Upper lobe of right lung (tissue), 1 donor: ENCODE measurements around the gene CST4. TPM values are rescaled to one million over a fixed set of nuclear protein-coding genes. Genes with fewer than 3 reads are reported as not detected.
"Not testable (repeated sequence)": the region's sequence is repeated elsewhere in the genome, so short reads cannot be mapped to it uniquely, and the experiment has no call there.

Source experiments
- ATAC-seq: fragments of 200-7000 bp; cut with Tn5 transposase; one replicate; pipeline ENCODE4 v1.9.1; 2020; ENCODE audit warnings: mild to moderate bottlenecking, moderate library complexity
- DNase-seq: peaks from one replicate; pipeline ENCODE4 v3.0.0-alpha.2; 2020
- H3K27ac ChIP-seq: fragments of 200-600 bp; one replicate; pipeline ENCODE4 v1.8.0; 2022
- H3K27me3 ChIP-seq: fragments of 200-600 bp; one replicate; pipeline ENCODE4 v1.8.0; 2022; ENCODE audit warnings: mild to moderate bottlenecking
- H3K36me3 ChIP-seq: fragments of 200-600 bp; one replicate; pipeline ENCODE4 v1.8.0; 2022
- H3K4me1 ChIP-seq: fragments of 200-600 bp; one replicate; pipeline ENCODE4 v1.8.0; 2022
- H3K4me3 ChIP-seq: fragments of 200-600 bp; one replicate; pipeline ENCODE4 v1.8.0; 2022; ENCODE audit warnings: mild to moderate bottlenecking
- H3K9me3 ChIP-seq: fragments of 200-600 bp; one replicate; pipeline ENCODE4 v1.8.0; 2022
- intact Hi-C: fragments of 100-400 bp; cut with DNase I; formaldehyde crosslinking; loops from one replicate; pipeline ENCODE4 v1.11.0; 2022
- total RNA-seq: library from RNA; stranded (reverse); fragmentation: NEBNext Ultra II Directional; extraction: Animal tissue kit (Norgen Biotek cat#: 25700); gene quantifications from one replicate; pipeline ENCODE4 v1.2.1, GENCODE V29; 2021
- TF ChIP-seq, protein P1 (sequence below): fragments of 200-600 bp; IDR thresholded peaks from one replicate; pipeline ENCODE4 v1.8.0; 2022; ENCODE audit warnings: antibody characterized with exemption
- donor health status: DM: no; HTN: yes; CAD: no; lungs with severe emphysema.

CST4 gene
- total RNA-seq, 1 donor from 2014 or later = not detected

- Histone ChIP-seq H3K36me3 (no peaks in the 10 kb centered on the region), H3K27me3 (no peaks in the 10 kb centered on the region), H3K9me3 (no peaks in the 10 kb centered on the region), H3K4me3 (no peak overlapping the region), H3K27ac (no peak overlapping the region), H3K4me1 (no peaks in the 10 kb centered on the region)
- intact Hi-C loops = no loop called here
- TF ChIP-seq, protein P1, sequence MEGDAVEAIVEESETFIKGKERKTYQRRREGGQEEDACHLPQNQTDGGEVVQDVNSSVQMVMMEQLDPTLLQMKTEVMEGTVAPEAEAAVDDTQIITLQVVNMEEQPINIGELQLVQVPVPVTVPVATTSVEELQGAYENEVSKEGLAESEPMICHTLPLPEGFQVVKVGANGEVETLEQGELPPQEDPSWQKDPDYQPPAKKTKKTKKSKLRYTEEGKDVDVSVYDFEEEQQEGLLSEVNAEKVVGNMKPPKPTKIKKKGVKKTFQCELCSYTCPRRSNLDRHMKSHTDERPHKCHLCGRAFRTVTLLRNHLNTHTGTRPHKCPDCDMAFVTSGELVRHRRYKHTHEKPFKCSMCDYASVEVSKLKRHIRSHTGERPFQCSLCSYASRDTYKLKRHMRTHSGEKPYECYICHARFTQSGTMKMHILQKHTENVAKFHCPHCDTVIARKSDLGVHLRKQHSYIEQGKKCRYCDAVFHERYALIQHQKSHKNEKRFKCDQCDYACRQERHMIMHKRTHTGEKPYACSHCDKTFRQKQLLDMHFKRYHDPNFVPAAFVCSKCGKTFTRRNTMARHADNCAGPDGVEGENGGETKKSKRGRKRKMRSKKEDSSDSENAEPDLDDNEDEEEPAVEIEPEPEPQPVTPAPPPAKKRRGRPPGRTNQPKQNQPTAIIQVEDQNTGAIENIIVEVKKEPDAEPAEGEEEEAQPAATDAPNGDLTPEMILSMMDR = no peak
- no peak for DNase-seq
- no peak for ATAC-seq
These were observed 852 bp downstream of the CST4 start for GRCh38 chr20:23687986-23688385.

- Histone ChIP-seq H3K27ac (no peak overlapping the region), H3K4me1 (no peaks in the 10 kb centered on the region), H3K4me3 (no peak overlapping the region), H3K36me3 (no peaks in the 10 kb centered on the region), H3K9me3 (no peaks in the 10 kb centered on the region), H3K27me3 (no peaks in the 10 kb centered on the region)
- ATAC-seq = peak; percentile 5
- no peak for DNase-seq
- TF ChIP-seq, protein P1 = no peak
- intact Hi-C loops = no loop called here
These were observed 2.6 kb downstream of the CST4 start for GRCh38 chr20:23686046-23686750.

GRCh38 chr20:23685529-23685896 is 3.3 kb downstream of the CST4 start:
- H3K4me1 ChIP-seq, intact Hi-C loops, H3K9me3 ChIP-seq, H3K27me3 ChIP-seq, DNase-seq, H3K27ac ChIP-seq, H3K36me3 ChIP-seq, H3K4me3 ChIP-seq: not testable (repeated sequence)
- ATAC-seq = peak; percentile 14

DNA sequence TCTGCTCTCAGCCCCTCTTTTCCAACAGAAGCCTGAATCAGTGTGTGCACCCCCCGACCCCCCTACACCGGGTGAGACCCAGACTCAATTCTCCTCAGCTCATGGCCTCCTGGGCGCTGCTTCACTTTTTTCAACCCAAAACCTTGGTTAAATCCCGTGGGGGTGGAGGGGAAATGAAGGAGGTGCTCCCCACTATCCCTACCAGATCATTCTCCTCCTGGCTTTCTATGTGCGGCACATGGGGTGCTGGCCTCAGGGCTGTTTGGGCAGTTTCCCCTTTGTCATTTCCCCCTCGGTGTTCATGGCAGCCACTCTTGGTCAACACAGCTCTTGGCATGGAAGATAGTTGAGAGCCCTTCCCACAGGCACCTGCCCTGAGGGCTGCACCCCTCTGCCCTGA is 4.6 kb downstream of the CST4 start:
- no peaks in the 10 kb centered on the region for H3K36me3 ChIP-seq
- H3K27me3 ChIP-seq = no peaks in the 10 kb centered on the region
- intact Hi-C loops = no loop called here
- TF ChIP-seq, protein P1 = no peak
- H3K4me1 ChIP-seq = no peaks in the 10 kb centered on the region
- H3K4me3 ChIP-seq = no peak overlapping the region
- no peak overlapping the region for H3K27ac ChIP-seq
- DNase-seq = no peak
- ATAC-seq = no peak
- H3K9me3 ChIP-seq = no peaks in the 10 kb centered on the region

- TF ChIP-seq, protein P1 = no peak
- intact Hi-C loops = no loop called here
- ATAC-seq = no peak
- DNase-seq = no peak
- Histone ChIP-seq H3K4me1 (no peaks in the 10 kb centered on the region), H3K27ac (no peak overlapping the region), H3K9me3 (no peaks in the 10 kb centered on the region), H3K36me3 (no peaks in the 10 kb centered on the region), H3K27me3 (no peaks in the 10 kb centered on the region), H3K4me3 (no peak overlapping the region)
These were observed 5.0 kb downstream of the CST4 start for GRCh38 chr20:23683807-23684206.

DNA sequence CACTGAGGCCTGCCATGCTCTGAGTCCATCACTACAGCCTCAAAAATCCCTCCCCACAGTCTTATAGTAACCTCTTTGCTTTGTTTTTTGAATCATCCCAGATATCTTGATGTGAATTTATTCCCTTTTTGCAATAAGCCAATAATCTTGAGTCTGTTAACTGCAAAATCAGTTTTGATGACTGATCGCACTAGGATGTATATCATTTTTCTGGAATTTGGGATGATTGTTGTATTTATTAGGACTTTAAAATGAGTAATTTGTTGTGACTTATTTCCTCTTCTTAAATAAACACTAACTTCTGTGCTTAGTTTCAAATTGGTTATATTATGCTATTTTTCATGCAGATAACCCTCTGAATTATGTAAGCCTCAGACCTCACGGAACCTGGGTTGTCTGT is 5.6 kb downstream of the CST4 start:
- Histone ChIP-seq H3K4me3 (no peak overlapping the region), H3K4me1 (no peaks in the 10 kb centered on the region), H3K27ac (no peak overlapping the region), H3K9me3 (no peaks in the 10 kb centered on the region), H3K36me3 (no peaks in the 10 kb centered on the region), H3K27me3 (no peaks in the 10 kb centered on the region)
- TF ChIP-seq, protein P1 = no peak
- intact Hi-C loops = no loop called here
- ATAC-seq = no peak
- DNase-seq = no peak
